ENCODE data around the gene ADCY9.

Gene ADCY9

DNA sequence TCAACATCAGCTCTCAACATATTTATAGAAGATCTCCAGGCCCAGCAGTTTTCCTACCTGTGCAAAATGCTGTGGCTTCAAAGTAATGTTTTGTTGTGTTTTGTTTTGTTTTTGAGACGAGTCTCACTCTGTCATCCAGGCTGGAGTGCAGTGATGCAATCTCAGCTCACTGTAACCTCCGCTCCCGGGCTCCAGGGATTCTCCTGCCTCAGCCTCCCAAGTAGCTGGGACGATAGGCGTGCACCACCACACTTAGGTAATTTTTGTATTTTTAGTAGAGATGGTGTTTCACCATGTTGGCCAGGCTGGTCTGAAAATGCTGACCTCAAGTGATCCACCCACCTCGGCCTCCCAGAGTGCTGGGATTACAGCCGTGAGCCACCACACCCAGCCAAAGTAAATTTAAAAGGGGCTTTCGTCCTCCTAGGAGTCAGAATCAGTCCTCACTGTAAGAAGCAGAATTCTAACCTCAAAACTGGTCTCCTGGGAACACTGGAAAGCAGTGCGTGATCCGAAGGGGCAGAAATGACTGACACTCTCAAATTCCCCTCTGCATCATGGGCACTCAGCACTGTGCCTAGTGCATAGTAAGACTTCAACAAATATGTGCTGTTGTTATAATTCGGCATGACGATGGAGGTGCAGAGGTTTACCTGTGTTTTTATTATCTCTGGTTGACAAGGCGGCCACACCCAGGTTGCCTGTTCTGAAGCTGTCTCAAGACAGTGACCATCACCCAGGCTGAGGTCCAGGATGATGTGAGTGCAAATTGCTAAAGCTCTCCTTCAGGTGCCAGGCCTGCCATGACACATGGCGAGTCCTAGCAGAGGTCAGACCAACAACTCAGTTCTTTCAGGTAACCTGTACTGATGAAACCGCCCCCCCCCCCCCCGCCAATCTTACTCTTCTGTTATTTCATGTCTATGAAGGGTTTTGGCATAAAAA is 59.8 kb downstream of the ADCY9 start:
- peaks cover 4% of the 10 kb centered on the region for H3K9me3 ChIP-seq (ENCODE audit: severe bottlenecking)
- no peak for TF ChIP-seq CTCF (IDR thresholded peaks at IDR 0.05; ENCODE audit: poor library complexity, severe bottlenecking)
- H3K4me1 ChIP-seq (ENCODE audit: insufficient read depth, poor library complexity, severe bottlenecking): peaks cover 34% of the 10 kb centered on the region
- no peak overlapping the region for H3K27ac ChIP-seq (ENCODE audit: poor library complexity, severe bottlenecking)
- DNase-seq (ENCODE audit: low spot score) (peak; percentile 10), ATAC-seq (ENCODE audit: low read depth) (no peak)
- no peak overlapping the region for H3K4me3 ChIP-seq (ENCODE audit: severe bottlenecking)
- H3K36me3 ChIP-seq (ENCODE audit: low read depth): no peaks in the 10 kb centered on the region
- H3K27me3 ChIP-seq (ENCODE audit: insufficient read depth, poor library complexity, severe bottlenecking): no peaks in the 10 kb centered on the region

DNA sequence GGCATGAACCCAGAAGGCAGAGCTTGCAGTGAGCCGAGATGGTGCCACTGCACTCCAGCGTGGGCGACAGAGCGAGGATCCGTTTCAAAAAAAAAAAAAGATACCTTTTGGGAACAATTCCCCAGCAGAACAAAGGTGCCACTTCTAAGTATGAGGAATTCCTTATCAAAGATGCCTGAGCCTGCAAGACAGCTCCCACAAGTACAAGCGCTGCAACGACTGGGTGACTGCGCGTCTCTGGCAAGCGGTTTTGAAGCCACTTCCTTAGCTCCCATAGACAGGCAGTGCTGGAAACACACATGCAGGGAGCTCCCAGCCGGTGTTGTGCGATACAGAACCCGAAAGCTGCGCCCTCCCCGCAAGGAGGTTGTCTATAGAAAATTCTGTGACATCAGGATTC is 60.5 kb downstream of the ADCY9 start:
- no peak for ATAC-seq (ENCODE audit: low read depth)
- no peak for TF ChIP-seq CTCF (IDR thresholded peaks at IDR 0.05; ENCODE audit: poor library complexity, severe bottlenecking)
- no peak overlapping the region for H3K27ac ChIP-seq (ENCODE audit: poor library complexity, severe bottlenecking)

GRCh38 chr16:4053301-4053845 is 62.9 kb downstream of the ADCY9 start:
- no peaks in the 10 kb centered on the region for H3K36me3 ChIP-seq (ENCODE audit: low read depth)
- TF ChIP-seq CTCF (IDR thresholded peaks at IDR 0.05; ENCODE audit: poor library complexity, severe bottlenecking): no peak
- no peaks in the 10 kb centered on the region for H3K9me3 ChIP-seq (ENCODE audit: severe bottlenecking)
- no peaks in the 10 kb centered on the region for H3K27me3 ChIP-seq (ENCODE audit: insufficient read depth, poor library complexity, severe bottlenecking)
- H3K4me1 ChIP-seq (ENCODE audit: insufficient read depth, poor library complexity, severe bottlenecking): peaks cover 36% of the 10 kb centered on the region
- no peak for DNase-seq (ENCODE audit: low spot score)
- no peak for ATAC-seq (ENCODE audit: low read depth)
- peak overlapping the region; percentile 72 for H3K27ac ChIP-seq (ENCODE audit: poor library complexity, severe bottlenecking)
- no peak overlapping the region for H3K4me3 ChIP-seq (ENCODE audit: severe bottlenecking)

More for the DNA sequence above, 60.5 kb downstream of the ADCY9 start:
- peaks cover 2% of the 10 kb centered on the region for H3K9me3 ChIP-seq (ENCODE audit: severe bottlenecking)
- no peak overlapping the region for H3K4me3 ChIP-seq (ENCODE audit: severe bottlenecking)
- no peaks in the 10 kb centered on the region for H3K36me3 ChIP-seq (ENCODE audit: low read depth)
- no peaks in the 10 kb centered on the region for H3K27me3 ChIP-seq (ENCODE audit: insufficient read depth, poor library complexity, severe bottlenecking)
- no peak for DNase-seq (ENCODE audit: low spot score)
- peaks cover 36% of the 10 kb centered on the region for H3K4me1 ChIP-seq (ENCODE audit: insufficient read depth, poor library complexity, severe bottlenecking)

GRCh38 chr16:4052801-4053293 is 63.4 kb downstream of the ADCY9 start:
- H3K4me1 ChIP-seq (ENCODE audit: insufficient read depth, poor library complexity, severe bottlenecking): peaks cover 36% of the 10 kb centered on the region
- H3K36me3 ChIP-seq (ENCODE audit: low read depth): no peaks in the 10 kb centered on the region
- H3K9me3 ChIP-seq (ENCODE audit: severe bottlenecking): no peaks in the 10 kb centered on the region
- ATAC-seq (ENCODE audit: low read depth): no peak
- H3K27ac ChIP-seq (ENCODE audit: poor library complexity, severe bottlenecking): peak overlapping the region; percentile 72
- no peaks in the 10 kb centered on the region for H3K27me3 ChIP-seq (ENCODE audit: insufficient read depth, poor library complexity, severe bottlenecking)
- no peak for DNase-seq (ENCODE audit: low spot score)
- TF ChIP-seq CTCF (IDR thresholded peaks at IDR 0.05; ENCODE audit: poor library complexity, severe bottlenecking): no peak
- H3K4me3 ChIP-seq (ENCODE audit: severe bottlenecking): no peak overlapping the region
